Spleen (tissue), 3 donors: Measurements from ENCODE around the gene MCCC1.
"Not testable (repeated sequence)": the region's sequence is repeated elsewhere in the genome, so short reads cannot be mapped to it uniquely, and the experiment has no call there.

ENCODE experiments used
- POLR2A ChIP-seq, 3 donors: fragments of 450-650 bp; IDR thresholded peaks; one replicate each; pipeline ENCODE4 v1.5.1; 2017; ENCODE audit warnings: antibody characterized with exemption in 3 of 3, mild to moderate bottlenecking in 1 of 3
- POLR2AphosphoS5 ChIP-seq, 3 donors: sonication (generic); formaldehyde crosslinking; IDR thresholded peaks; one replicate each; pipeline ENCODE4 v1.5.1; 2017; ENCODE audit warnings: antibody characterized with exemption in 3 of 3

GRCh38 chr3:183107372-183107771 lies 8.1 kb upstream of the MCCC1 start:
- TF ChIP-seq POLR2A, POLR2AphosphoS5 (IDR thresholded peaks at IDR 0.05): not testable (repeated sequence)
